ENCODE results near the gene DPH6. TPM values are rescaled to one million over a fixed set of nuclear protein-coding genes. Genes with fewer than 3 reads are reported as not detected.
"Not testable (repeated sequence)": the region's sequence is repeated elsewhere in the genome, so short reads cannot be mapped to it uniquely, and the experiment has no call there.

DPH6 gene
- polyA plus RNA-seq, 3 donors from 2014 or later, result 12.4 to 14.5 (median 14.3) TPM

GRCh38 chr15:35374661-35375060, 171.3 kb downstream of the DPH6 start:
- Mint-ChIP-seq H3K27ac (no peak overlapping the region), H3K4me1 (no peaks in the 10 kb centered on the region), H3K27me3 (ENCODE audit: low read depth in 3 of 3) (peaks cover 0 to 1% (median 0%) of the 10 kb centered on the region in 3 donors), H3K36me3 (peaks cover 52 to 62% (median 55%) of the 10 kb centered on the region in 3 donors), H3K4me3 (no peak overlapping the region), H3K9me3 (peaks cover 0 to 6% (median 3%) of the 10 kb centered on the region in 6 donors)
- DNase-seq, result no peak

GRCh38 chr15:35362195-35362829, 183.7 kb downstream of the DPH6 start:
- peaks cover 38 to 83% (median 54%) of the 10 kb centered on the region in 6 donors for H3K9me3 Mint-ChIP-seq
- no peak overlapping the region for H3K4me3 Mint-ChIP-seq
- no peak overlapping the region for H3K27ac Mint-ChIP-seq
- H3K4me1 Mint-ChIP-seq, result no peaks in the 10 kb centered on the region
- no peak for DNase-seq
- peaks cover 0 to 4% (median 0%) of the 10 kb centered on the region in 3 donors for H3K27me3 Mint-ChIP-seq (ENCODE audit: low read depth in 3 of 3)
- H3K36me3 Mint-ChIP-seq, result peaks cover 23 to 32% (median 23%) of the 10 kb centered on the region in 3 donors

GRCh38 chr15:35358824-35359223, 187.1 kb downstream of the DPH6 start:
- H3K4me3 Mint-ChIP-seq, result no peak overlapping the region
- H3K9me3 Mint-ChIP-seq, result peaks cover 34 to 85% (median 71%) of the 10 kb centered on the region in 6 donors
- H3K27ac Mint-ChIP-seq, result no peak overlapping the region
- DNase-seq, result no peak
- no peaks in the 10 kb centered on the region for H3K4me1 Mint-ChIP-seq
- peaks cover 4 to 23% (median 9%) of the 10 kb centered on the region in 3 donors for H3K36me3 Mint-ChIP-seq
- H3K27me3 Mint-ChIP-seq (ENCODE audit: low read depth in 3 of 3), result peaks cover 0 to 2% (median 0%) of the 10 kb centered on the region in 3 donors

- H3K27me3 Mint-ChIP-seq (ENCODE audit: low read depth in 3 of 3), result peaks cover 0 to 2% (median 0%) of the 10 kb centered on the region in 3 donors
- no peak overlapping the region for H3K27ac Mint-ChIP-seq
- H3K4me1 Mint-ChIP-seq, result no peaks in the 10 kb centered on the region
- no peak for DNase-seq
- H3K9me3 Mint-ChIP-seq, result peaks cover 10 to 63% (median 40%) of the 10 kb centered on the region in 6 donors
- H3K4me3 Mint-ChIP-seq, result no peak overlapping the region
- peaks cover 0 to 5% (median 0%) of the 10 kb centered on the region in 3 donors for H3K36me3 Mint-ChIP-seq
Measured at GRCh38 chr15:35351059-35351458, 194.9 kb downstream of the DPH6 start.

- H3K36me3 Mint-ChIP-seq, result peaks cover 0 to 2% (median 0%) of the 10 kb centered on the region in 3 donors
- no peaks in the 10 kb centered on the region for H3K4me1 Mint-ChIP-seq
- no peak overlapping the region for H3K4me3 Mint-ChIP-seq
- H3K27ac Mint-ChIP-seq, result no peak overlapping the region
- peaks cover 8 to 51% (median 31%) of the 10 kb centered on the region in 6 donors for H3K9me3 Mint-ChIP-seq
- peaks cover 0 to 2% (median 0%) of the 10 kb centered on the region in 3 donors for H3K27me3 Mint-ChIP-seq (ENCODE audit: low read depth in 3 of 3)
- DNase-seq, result no peak
Measured at GRCh38 chr15:35349916-35350315, 196.0 kb downstream of the DPH6 start.

GRCh38 chr15:35330916-35331315, 215.0 kb downstream of the DPH6 start:
- peaks cover 0 to 2% (median 2%) of the 10 kb centered on the region in 3 donors for H3K27me3 Mint-ChIP-seq (ENCODE audit: low read depth in 3 of 3)
- H3K9me3 Mint-ChIP-seq, result peaks cover 4 to 23% (median 10%) of the 10 kb centered on the region in 6 donors
- H3K4me3 Mint-ChIP-seq, result no peak overlapping the region
- no peak for DNase-seq
- no peaks in the 10 kb centered on the region for H3K36me3 Mint-ChIP-seq
- no peaks in the 10 kb centered on the region for H3K4me1 Mint-ChIP-seq
- H3K27ac Mint-ChIP-seq, result no peak overlapping the region

- no peak for DNase-seq
- Mint-ChIP-seq H3K27me3 (ENCODE audit: low read depth in 3 of 3) (peaks cover 0 to 5% (median 2%) of the 10 kb centered on the region in 3 donors), H3K4me1 (no peaks in the 10 kb centered on the region), H3K9me3 (peaks cover 4 to 15% (median 6%) of the 10 kb centered on the region in 6 donors), H3K36me3 (no peaks in the 10 kb centered on the region), H3K4me3 (no peak overlapping the region), H3K27ac (no peak overlapping the region)
Measured at GRCh38 chr15:35330048-35330695, 215.8 kb downstream of the DPH6 start.

GRCh38 chr15:35329521-35329961, 216.4 kb downstream of the DPH6 start:
- Mint-ChIP-seq H3K27ac (no peak overlapping the region), H3K9me3 (peaks cover 0 to 14% (median 6%) of the 10 kb centered on the region in 6 donors), H3K4me3 (no peak overlapping the region), H3K4me1 (no peaks in the 10 kb centered on the region), H3K36me3 (no peaks in the 10 kb centered on the region), H3K27me3 (ENCODE audit: low read depth in 3 of 3) (peaks cover 0 to 3% (median 2%) of the 10 kb centered on the region in 3 donors)
- DNase-seq, result no peak

- DNase-seq; H3K4me3 Mint-ChIP-seq; H3K4me1 Mint-ChIP-seq; H3K27me3 Mint-ChIP-seq (ENCODE audit: low read depth in 3 of 3); H3K27ac Mint-ChIP-seq; H3K36me3 Mint-ChIP-seq: not testable (repeated sequence)
- peaks cover 0 to 14% (median 7%) of the 10 kb centered on the region in 6 donors for H3K9me3 Mint-ChIP-seq
Measured at GRCh38 chr15:35328836-35329235, 217.1 kb downstream of the DPH6 start.

GRCh38 chr15:35327789-35328188, 218.2 kb downstream of the DPH6 start:
- H3K4me3 Mint-ChIP-seq, result no peak overlapping the region
- no peak overlapping the region for H3K27ac Mint-ChIP-seq
- H3K4me1 Mint-ChIP-seq, result no peaks in the 10 kb centered on the region
- H3K9me3 Mint-ChIP-seq, result peaks cover 0 to 14% (median 5%) of the 10 kb centered on the region in 6 donors
- no peaks in the 10 kb centered on the region for H3K36me3 Mint-ChIP-seq
- H3K27me3 Mint-ChIP-seq (ENCODE audit: low read depth in 3 of 3), result peaks cover 0 to 5% (median 2%) of the 10 kb centered on the region in 3 donors
- no peak for DNase-seq

- DNase-seq, result no peak
- Mint-ChIP-seq H3K27me3 (ENCODE audit: low read depth in 3 of 3) (peaks cover 0 to 7% (median 2%) of the 10 kb centered on the region in 3 donors), H3K9me3 (peaks cover 0 to 9% (median 4%) of the 10 kb centered on the region in 6 donors), H3K4me3 (no peak overlapping the region), H3K36me3 (no peaks in the 10 kb centered on the region), H3K4me1 (no peaks in the 10 kb centered on the region), H3K27ac (no peak overlapping the region)
Measured at GRCh38 chr15:35325374-35325941, 220.5 kb downstream of the DPH6 start.

GRCh38 chr15:35323141-35323540, 222.8 kb downstream of the DPH6 start:
- Mint-ChIP-seq H3K4me1 (no peaks in the 10 kb centered on the region), H3K4me3 (no peak overlapping the region), H3K27ac (no peak overlapping the region), H3K36me3 (no peaks in the 10 kb centered on the region), H3K27me3 (ENCODE audit: low read depth in 3 of 3) (peaks cover 0 to 7% (median 2%) of the 10 kb centered on the region in 3 donors), H3K9me3 (peaks cover 0 to 5% (median under 1%) of the 10 kb centered on the region in 6 donors)
- no peak for DNase-seq

GRCh38 chr15:35321926-35322325, 224.0 kb downstream of the DPH6 start:
- Mint-ChIP-seq H3K27ac (no peak overlapping the region), H3K4me3 (no peak overlapping the region), H3K36me3 (no peaks in the 10 kb centered on the region), H3K9me3 (peaks cover 0 to 6% (median 0%) of the 10 kb centered on the region in 6 donors), H3K4me1 (no peaks in the 10 kb centered on the region), H3K27me3 (ENCODE audit: low read depth in 3 of 3) (peaks cover 0 to 7% (median 6%) of the 10 kb centered on the region in 3 donors)
- no peak for DNase-seq

GRCh38 chr15:35320911-35321310, 225.1 kb downstream of the DPH6 start:
- no peak for DNase-seq
- Mint-ChIP-seq H3K4me3 (no peak overlapping the region), H3K27me3 (ENCODE audit: low read depth in 3 of 3) (peaks cover 0 to 7% (median 4%) of the 10 kb centered on the region in 3 donors), H3K4me1 (no peaks in the 10 kb centered on the region), H3K27ac (no peak overlapping the region), H3K9me3 (peaks cover 0 to 6% (median 4%) of the 10 kb centered on the region in 6 donors), H3K36me3 (no peaks in the 10 kb centered on the region)
